Endothelial cell of umbilical vein (primary cell): ENCODE results near the gene OR4D5.

ENCODE experiments used
- CTCF ChIP-seq, 2 donors: IDR thresholded peaks; 1 replicate in 1 of 2; 2 replicates in 1 of 2; pipeline ENCODE4 v1.5.1; 2011; ENCODE audit warnings: low read length in 2 of 2, mild to moderate bottlenecking in 2 of 2, moderate library complexity in 2 of 2, control low read depth in 1 of 2, inconsistent platforms in 1 of 2, low read depth in 1 of 2; ENCODE audit not compliant: insufficient read depth in 1 of 2; ENCODE audit errors: extremely low read depth in 1 of 2
- EZH2 ChIP-seq: IDR thresholded peaks from 2 replicates; pipeline ENCODE4 v1.6.1; 2012; ENCODE audit warnings: borderline replicate concordance, low read depth, mild to moderate bottlenecking, moderate library complexity, low read length, inconsistent platforms; ENCODE audit not compliant: severe bottlenecking
- POLR2A ChIP-seq: IDR thresholded peaks from 2 replicates; pipeline ENCODE4 v1.6.1; 2012; ENCODE audit warnings: low read depth, mild to moderate bottlenecking, control low read depth, low read length

- TF ChIP-seq CTCF (IDR thresholded peaks at IDR 0.05; ENCODE audit: extremely low read depth in 1 of 2, insufficient read depth in 1 of 2, low read depth in 1 of 2, low read length in 2 of 2) (no peak), POLR2A (no peak), EZH2 (no peak)
Measured at GRCh38 chr11:123956752-123957151, 17.3 kb downstream of the OR4D5 start.
